NOMO-1 treated with dmso at 0.1 percent for 144 hours (cell line): ENCODE data around the gene PRSS56.

ENCODE experiments used
- DNase-seq: peaks from one replicate; lab custom pipeline; 2025; ENCODE audit not compliant: unreplicated experiment; lab: John Stamatoyannopoulos, UW

Gene PRSS56

GRCh38 chr2:232519581-232520438 lies at the start of gene PRSS56:
Gene PRSS56 (plus strand): TSS chr2:232520388. CDS start chr2:232520599, 211 bp downstream.
- no peak for DNase-seq

- DNase-seq = no peak
Measured at GRCh38 chr2:232473467-232473890, 46.7 kb upstream of the PRSS56 start.

- no peak for DNase-seq
Measured at GRCh38 chr2:232476045-232476444, 44.1 kb upstream of the PRSS56 start.

GRCh38 chr2:232476791-232477190 lies 43.4 kb upstream of the PRSS56 start:
- DNase-seq = no peak

GRCh38 chr2:232477751-232478510 lies 42.3 kb upstream of the PRSS56 start:
- no peak for DNase-seq

GRCh38 chr2:232478571-232479340 lies 41.4 kb upstream of the PRSS56 start:
- no peak for DNase-seq

- no peak for DNase-seq
Measured at GRCh38 chr2:232479341-232480200, 40.6 kb upstream of the PRSS56 start.

GRCh38 chr2:232480201-232481190 lies 39.7 kb upstream of the PRSS56 start:
- no peak for DNase-seq

GRCh38 chr2:232481322-232482140 lies 38.7 kb upstream of the PRSS56 start:
- no peak for DNase-seq

GRCh38 chr2:232482301-232483238 lies 37.6 kb upstream of the PRSS56 start:
- DNase-seq = no peak

- no peak for DNase-seq
Measured at GRCh38 chr2:232483311-232483922, 36.8 kb upstream of the PRSS56 start.

- DNase-seq = no peak
Measured at GRCh38 chr2:232483923-232484627, 36.1 kb upstream of the PRSS56 start.

- no peak for DNase-seq
Measured at GRCh38 chr2:232484628-232485347, 35.4 kb upstream of the PRSS56 start.

GRCh38 chr2:232485348-232485756 lies 34.8 kb upstream of the PRSS56 start:
- DNase-seq = no peak

GRCh38 chr2:232485757-232486557 lies 34.2 kb upstream of the PRSS56 start:
- DNase-seq = no peak
